ENCODE measurements around the gene CENPT. TPM values are rescaled to one million over a fixed set of nuclear protein-coding genes. Genes with fewer than 3 reads are reported as not detected.

Gene CENPT
- total RNA-seq (ENCODE audit: insufficient read depth, low replicate concordance): 70.1 TPM

GRCh38 chr16:67847064-67847861 lies at the start of gene CENPT:
Gene CENPT, minus strand, starts transcription at chr16:67847693. Its CDS starts 13,834 bp downstream, at chr16:67833859.
- peak; percentile 77 for DNase-seq (ENCODE audit: low spot score)

- DNase-seq (ENCODE audit: low spot score): peak; percentile 50
These were observed 49.7 kb upstream of the CENPT start for GRCh38 chr16:67897231-67897630.

GRCh38 chr16:67893743-67894399 lies 46.4 kb upstream of the CENPT start:
- DNase-seq (ENCODE audit: low spot score): no peak

GRCh38 chr16:67892899-67893742 lies 45.6 kb upstream of the CENPT start, which contains the start of gene PSKH1:
Gene PSKH1, plus strand, starts transcription at chr16:67893254. Its CDS starts 15,496 bp downstream, at chr16:67908750.
- peak; percentile 98 for DNase-seq (ENCODE audit: low spot score)

- DNase-seq (ENCODE audit: low spot score): no peak
These were observed 44.9 kb upstream of the CENPT start for GRCh38 chr16:67892375-67892774.

- peak; percentile 61 for DNase-seq (ENCODE audit: low spot score)
These were observed 40.8 kb upstream of the CENPT start for GRCh38 chr16:67888331-67888730.

- no peak for DNase-seq (ENCODE audit: low spot score)
These were observed 38.9 kb upstream of the CENPT start for GRCh38 chr16:67886387-67886786.

GRCh38 chr16:67885976-67886375 lies 38.5 kb upstream of the CENPT start:
- no peak for DNase-seq (ENCODE audit: low spot score)

GRCh38 chr16:67885545-67885944 lies 38.1 kb upstream of the CENPT start:
- DNase-seq (ENCODE audit: low spot score): no peak

- peak; percentile 91 for DNase-seq (ENCODE audit: low spot score)
These were observed 37.2 kb upstream of the CENPT start, which contains the start of gene NRN1L for GRCh38 chr16:67884684-67885083. Gene NRN1L, plus strand, starts transcription at chr16:67884885. Its CDS starts 19 bp downstream, at chr16:67884904.

- no peak for DNase-seq (ENCODE audit: low spot score)
These were observed 36.4 kb upstream of the CENPT start for GRCh38 chr16:67883872-67884261.

GRCh38 chr16:67883146-67883871 lies 35.8 kb upstream of the CENPT start:
- no peak for DNase-seq (ENCODE audit: low spot score)

GRCh38 chr16:67882374-67883145 lies 35.1 kb upstream of the CENPT start:
- DNase-seq (ENCODE audit: low spot score): no peak

GRCh38 chr16:67881621-67882161 lies 34.2 kb upstream of the CENPT start:
- no peak for DNase-seq (ENCODE audit: low spot score)

- no peak for DNase-seq (ENCODE audit: low spot score)
These were observed 33.1 kb upstream of the CENPT start for GRCh38 chr16:67880584-67880983.

- DNase-seq (ENCODE audit: low spot score): no peak
These were observed 32.4 kb upstream of the CENPT start for GRCh38 chr16:67879936-67880335.

GRCh38 chr16:67879462-67879861 lies 32.0 kb upstream of the CENPT start:
- DNase-seq (ENCODE audit: low spot score): no peak

- no peak for DNase-seq (ENCODE audit: low spot score)
These were observed 31.4 kb upstream of the CENPT start for GRCh38 chr16:67878846-67879245.

GRCh38 chr16:67878232-67878631 lies 30.7 kb upstream of the CENPT start:
- no peak for DNase-seq (ENCODE audit: low spot score)

- no peak for DNase-seq (ENCODE audit: low spot score)
These were observed 29.6 kb upstream of the CENPT start for GRCh38 chr16:67877064-67877463.

All from umbilical cord (tissue), 2 donors.